PC-3 (cell line): ENCODE data around the gene HDAC4. TPM values are rescaled to one million over a fixed set of nuclear protein-coding genes. Genes with fewer than 3 reads are reported as not detected.
"Not testable (repeated sequence)": the region's sequence is repeated elsewhere in the genome, so short reads cannot be mapped to it uniquely, and the experiment has no call there.

Experiments
- ATAC-seq: fragments of 200-7000 bp; cut with Tn5 transposase; 2 replicates; pipeline ENCODE4 v1.9.1; 2020; ENCODE audit warnings: mild to moderate bottlenecking, moderate library complexity
- BruUV-seq: library from RNA; stranded (reverse); fragments of 400-500 nt; replicated peaks from 2 replicates; lab custom pipeline; 2021; lab: Mats Ljungman, UMichigan
- CTCF ChIA-PET: fragments of 300-600 bp; sonication (Branson Sonifier 250); formaldehyde crosslinking; loops from one replicate; lab custom pipeline; 2022; ENCODE audit warnings: antibody characterized with exemption; lab: Charles Lee
- POLR2A ChIA-PET: fragments of 300-600 bp; sonication (Branson Sonifier 250); formaldehyde crosslinking; loops from one replicate; lab custom pipeline; 2022; ENCODE audit warnings: antibody characterized with exemption; ENCODE audit not compliant: unreplicated experiment; lab: Charles Lee
- DNase-seq: peaks from one replicate; pipeline ENCODE4 v3.0.0-alpha.2; 2015
- H2AFZ ChIP-seq: fragments of 300-600 bp; sonication (generic); 2 replicates; pipeline ENCODE4 v1.6.0; 2016; ENCODE audit warnings: antibody characterized with exemption, low read length
- H3F3A ChIP-seq: fragments of 300-600 bp; sonication (generic); one replicate; pipeline ENCODE4 v1.6.0; 2017; ENCODE audit warnings: antibody characterized with exemption, low read length, control low read depth, mild to moderate bottlenecking; ENCODE audit not compliant: unreplicated experiment
- H3K27ac ChIP-seq: fragments of 300-600 bp; sonication (generic); 2 replicates; pipeline ENCODE4 v1.5.1; 2016; ENCODE audit warnings: mild to moderate bottlenecking, low read length
- H3K27me3 ChIP-seq: fragments of 300-600 bp; sonication (generic); 2 replicates; pipeline ENCODE4 v1.6.1; 2016; ENCODE audit warnings: low read length, mixed read lengths
- H3K36me3 ChIP-seq: fragments of 300-600 bp; sonication (generic); 2 replicates; pipeline ENCODE4 v1.6.1; 2016; ENCODE audit warnings: low read depth, mixed run types, low read length, mixed read lengths
- H3K4me1 ChIP-seq: fragments of 300-600 bp; sonication (generic); 2 replicates; pipeline ENCODE4 v1.5.1; 2016; ENCODE audit warnings: low read length; ENCODE audit not compliant: insufficient read depth
- H3K4me2 ChIP-seq: fragments of 300-600 bp; sonication (generic); 2 replicates; pipeline ENCODE4 v1.6.0; 2016; ENCODE audit warnings: low read length
- H3K4me3 ChIP-seq: fragments of 300-600 bp; sonication (generic); 2 replicates; pipeline ENCODE4 v1.5.1; 2016; ENCODE audit warnings: mild to moderate bottlenecking, low read length, mixed read lengths
- H3K79me2 ChIP-seq: fragments of 300-600 bp; sonication (generic); 2 replicates; pipeline ENCODE4 v1.6.1; 2017; ENCODE audit warnings: low read length, mixed read lengths
- H3K9ac ChIP-seq: fragments of 300-600 bp; sonication (generic); 2 replicates; pipeline ENCODE4 v1.6.0; 2016; ENCODE audit warnings: mild to moderate bottlenecking, low read length
- H3K9me2 ChIP-seq: fragments of 300-600 bp; sonication (generic); replicated peaks from 2 replicates; pipeline ENCODE4 v1.6.1; 2016; ENCODE audit warnings: mixed run types, low read length, mixed read lengths
- H3K9me3 ChIP-seq: fragments of 300-600 bp; sonication (generic); 2 replicates; pipeline ENCODE4 v1.6.1; 2016; ENCODE audit warnings: low read length, mixed read lengths
- H4K20me1 ChIP-seq: fragments of 300-600 bp; sonication (generic); 2 replicates; pipeline ENCODE4 v1.6.1; 2016; ENCODE audit warnings: low read length, mixed read lengths
- EZH2 ChIP-seq: fragments of 300-600 bp; sonication (generic); IDR thresholded peaks from one replicate; pipeline ENCODE4 v1.6.1; 2017; ENCODE audit warnings: antibody characterized with exemption, mild to moderate bottlenecking, low read length; ENCODE audit not compliant: unreplicated experiment
- EZH2phosphoT487 ChIP-seq: fragments of 300-600 bp; sonication (generic); IDR thresholded peaks from 2 replicates; pipeline ENCODE4 v1.6.1; 2018; ENCODE audit warnings: mild to moderate bottlenecking, antibody characterized with exemption, low read length, borderline replicate concordance
- intact Hi-C: fragments of 100-400 bp; cut with micrococcal nuclease; formaldehyde crosslinking; loops from 2 replicates; pipeline ENCODE4 v1.9.0; 2023
- total RNA-seq: library from RNA; depleted of rRNA; stranded (reverse); fragments of >200 nt; gene quantifications from 2 replicates; pipeline ENCODE4 v1.2.3, GENCODE V29; 2014
- TF ChIP-seq, protein P1 (sequence below): fragments of 300-600 bp; sonication (generic); conservative IDR thresholded peaks from 2 replicates; pipeline ENCODE4 v1.5.1; 2017; ENCODE audit warnings: antibody characterized with exemption, low read depth, mild to moderate bottlenecking, low read length

The HDAC4 gene
- total RNA-seq, 1 experiment from 2014 or later = 8.5 TPM

- BruUV-seq = no TSS peak
- H3K4me3 ChIP-seq = no peak overlapping the region
- H3K4me1 ChIP-seq = no peaks in the 10 kb centered on the region
- ATAC-seq = no peak
- H3K9me2 ChIP-seq = no peaks in the 10 kb centered on the region
- no peak overlapping the region for H3K27ac ChIP-seq
- CTCF ChIA-PET = no interaction called here
- H3F3A ChIP-seq = no peaks in the 10 kb centered on the region
- H3K9me3 ChIP-seq = no peaks in the 10 kb centered on the region
- no peak overlapping the region for H3K4me2 ChIP-seq
- POLR2A ChIA-PET = no interaction called here
- no peaks in the 10 kb centered on the region for H3K36me3 ChIP-seq
- no peak overlapping the region for H2AFZ ChIP-seq
- no peak for DNase-seq
- no peaks in the 10 kb centered on the region for H3K79me2 ChIP-seq
- H3K27me3 ChIP-seq = no peaks in the 10 kb centered on the region
- H4K20me1 ChIP-seq = no peaks in the 10 kb centered on the region
- no peak overlapping the region for H3K9ac ChIP-seq
- intact Hi-C loops = no loop called here
- TF ChIP-seq, protein P1, sequence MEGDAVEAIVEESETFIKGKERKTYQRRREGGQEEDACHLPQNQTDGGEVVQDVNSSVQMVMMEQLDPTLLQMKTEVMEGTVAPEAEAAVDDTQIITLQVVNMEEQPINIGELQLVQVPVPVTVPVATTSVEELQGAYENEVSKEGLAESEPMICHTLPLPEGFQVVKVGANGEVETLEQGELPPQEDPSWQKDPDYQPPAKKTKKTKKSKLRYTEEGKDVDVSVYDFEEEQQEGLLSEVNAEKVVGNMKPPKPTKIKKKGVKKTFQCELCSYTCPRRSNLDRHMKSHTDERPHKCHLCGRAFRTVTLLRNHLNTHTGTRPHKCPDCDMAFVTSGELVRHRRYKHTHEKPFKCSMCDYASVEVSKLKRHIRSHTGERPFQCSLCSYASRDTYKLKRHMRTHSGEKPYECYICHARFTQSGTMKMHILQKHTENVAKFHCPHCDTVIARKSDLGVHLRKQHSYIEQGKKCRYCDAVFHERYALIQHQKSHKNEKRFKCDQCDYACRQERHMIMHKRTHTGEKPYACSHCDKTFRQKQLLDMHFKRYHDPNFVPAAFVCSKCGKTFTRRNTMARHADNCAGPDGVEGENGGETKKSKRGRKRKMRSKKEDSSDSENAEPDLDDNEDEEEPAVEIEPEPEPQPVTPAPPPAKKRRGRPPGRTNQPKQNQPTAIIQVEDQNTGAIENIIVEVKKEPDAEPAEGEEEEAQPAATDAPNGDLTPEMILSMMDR = no peak
- TF ChIP-seq EZH2 (no peak), EZH2phosphoT487 (no peak)
Measured at GRCh38 chr2:239039479-239039861, 361.4 kb downstream of the HDAC4 start.

- no peaks in the 10 kb centered on the region for H4K20me1 ChIP-seq
- no peak overlapping the region for H3K4me2 ChIP-seq
- ChIA-PET CTCF (no interaction called here), POLR2A (no interaction called here)
- TF ChIP-seq, protein P1 = no peak
- H3K27me3 ChIP-seq = no peaks in the 10 kb centered on the region
- H3K4me3 ChIP-seq = no peak overlapping the region
- H3K79me2 ChIP-seq = no peaks in the 10 kb centered on the region
- no peaks in the 10 kb centered on the region for H3K4me1 ChIP-seq
- intact Hi-C loops = no loop called here
- H3F3A ChIP-seq = no peaks in the 10 kb centered on the region
- H3K36me3 ChIP-seq = no peaks in the 10 kb centered on the region
- H3K9me3 ChIP-seq = no peaks in the 10 kb centered on the region
- no TSS peak for BruUV-seq
- no peak overlapping the region for H3K27ac ChIP-seq
- DNase-seq (no peak), ATAC-seq (no peak)
- H3K9me2 ChIP-seq = no peaks in the 10 kb centered on the region
- H3K9ac ChIP-seq = no peak overlapping the region
- no peak overlapping the region for H2AFZ ChIP-seq
Measured at GRCh38 chr2:239038773-239039478, 361.9 kb downstream of the HDAC4 start.

DNA sequence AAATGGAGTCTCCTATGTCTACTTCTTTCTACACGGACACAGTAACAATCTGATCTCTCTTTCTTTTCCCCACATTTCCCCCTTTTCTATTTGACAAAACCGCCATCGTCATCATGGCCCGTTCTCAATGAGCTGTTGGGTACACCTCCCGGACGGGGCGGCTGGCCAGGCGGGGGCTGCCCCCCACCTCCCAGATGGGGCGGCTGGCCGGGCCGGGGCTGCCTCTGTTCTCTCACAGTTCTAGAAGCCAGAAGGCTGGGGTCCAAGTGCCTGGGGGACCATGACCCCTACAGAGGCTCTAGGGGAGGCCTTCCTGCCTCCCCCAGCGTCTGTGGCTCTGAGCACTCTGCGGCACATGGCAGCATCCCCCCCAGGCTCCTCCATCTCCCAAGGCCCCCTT is 362.5 kb downstream of the HDAC4 start:
- CTCF ChIA-PET, H4K20me1 ChIP-seq, H2AFZ ChIP-seq, H3K9me3 ChIP-seq, ATAC-seq, H3F3A ChIP-seq, H3K4me1 ChIP-seq, H3K9ac ChIP-seq, H3K79me2 ChIP-seq, POLR2A ChIA-PET, H3K4me2 ChIP-seq, H3K27me3 ChIP-seq, H3K27ac ChIP-seq, intact Hi-C loops, DNase-seq, H3K36me3 ChIP-seq, H3K9me2 ChIP-seq, BruUV-seq, H3K4me3 ChIP-seq: not testable (repeated sequence)
